Upper lobe of left lung (tissue), 6 donors: ENCODE results near the gene ZXDC. TPM values are rescaled to one million over a fixed set of nuclear protein-coding genes. Genes with fewer than 3 reads are reported as not detected.

ENCODE experiments used
- ATAC-seq, 2 donors: fragments of 200-7000 bp; cut with Tn5 transposase; one replicate each; pipeline ENCODE4 v1.9.1; 2022; ENCODE audit warnings: mild to moderate bottlenecking in 2 of 2, moderate library complexity in 2 of 2; ENCODE audit not compliant: low FRiP score in 2 of 2
- DNase-seq, 2 donors: peaks; one replicate each; pipeline ENCODE4 v3.0.0-alpha.2; 2019 to 2020
- H3K27ac ChIP-seq, 4 donors: fragments of 200-600 bp; sonication (generic); one replicate each; pipeline ENCODE4 v1.5.1; 2016 to 2019
- H3K27me3 ChIP-seq, 4 donors: fragments of 200-600 bp; sonication (generic); one replicate each; pipeline ENCODE4 v1.5.1; 2017 to 2019
- H3K36me3 ChIP-seq, 4 donors: fragments of 200-600 bp; sonication (generic); one replicate each; pipeline ENCODE4 v1.5.1; 2016 to 2019
- H3K4me1 ChIP-seq, 4 donors: fragments of 200-600 bp; sonication (generic); one replicate each; pipeline ENCODE4 v1.5.1; 2018 to 2019
- H3K4me3 ChIP-seq, 4 donors: fragments of 200-600 bp; sonication (generic); one replicate each; pipeline ENCODE4 v1.5.1; 2017 to 2019; ENCODE audit warnings: mild to moderate bottlenecking in 2 of 4, moderate library complexity in 1 of 4
- H3K9me3 ChIP-seq, 4 donors: fragments of 200-600 bp; sonication (generic); one replicate each; pipeline ENCODE4 v1.5.1; 2018 to 2019
- EP300 ChIP-seq, 4 donors: sonication (generic); formaldehyde crosslinking; IDR thresholded peaks; one replicate each; pipeline ENCODE4 v1.5.1; 2017; ENCODE audit warnings: antibody characterized with exemption in 4 of 4, control low read depth in 2 of 4
- POLR2A ChIP-seq, 4 donors: fragments of 450-650 bp; IDR thresholded peaks; one replicate each; pipeline ENCODE4 v1.5.1; 2016 to 2017; ENCODE audit warnings: antibody characterized with exemption in 4 of 4, mild to moderate bottlenecking in 2 of 4
- POLR2AphosphoS5 ChIP-seq, 2 donors: sonication (generic); formaldehyde crosslinking; IDR thresholded peaks; one replicate each; pipeline ENCODE4 v1.5.1; 2017; ENCODE audit warnings: antibody characterized with exemption in 2 of 2
- WGBS, 2 donors: methylation state at CpG; one replicate each; pipeline ENCODE4 v1.1.5; 2017 to 2018; 5-methylcytosine and 5-hydroxymethylcytosine counted together
- total RNA-seq, 6 donors: library from RNA; depleted of rRNA in 4 of 6; stranded (reverse); fragments of >200 nt in 4 of 6; gene quantifications; one replicate each; pipeline versions ENCODE4 v1.1.0 to v1.2.1, GENCODE V29; 2016 to 2021
- TF ChIP-seq, protein P1 (sequence below), 6 experiments: fragments of 450-650 bp in 4 of 6; fragments of 200-600 bp in 2 of 6; sonication (generic) in 2 of 6; IDR thresholded peaks; one replicate each; pipeline ENCODE4 v1.5.1; 2016 to 2019; ENCODE audit warnings: antibody characterized with exemption in 6 of 6
- donor health status: DM: no; HTN: no; CAD: no; lungs with moderate emphysema.
- donor health status: DM: no; HTN: yes; CAD: no; lungs with severe emphysema.

Gene ZXDC
- total RNA-seq, 6 donors from 2014 or later = 35.9 to 112 (median 53.5) TPM

DNA sequence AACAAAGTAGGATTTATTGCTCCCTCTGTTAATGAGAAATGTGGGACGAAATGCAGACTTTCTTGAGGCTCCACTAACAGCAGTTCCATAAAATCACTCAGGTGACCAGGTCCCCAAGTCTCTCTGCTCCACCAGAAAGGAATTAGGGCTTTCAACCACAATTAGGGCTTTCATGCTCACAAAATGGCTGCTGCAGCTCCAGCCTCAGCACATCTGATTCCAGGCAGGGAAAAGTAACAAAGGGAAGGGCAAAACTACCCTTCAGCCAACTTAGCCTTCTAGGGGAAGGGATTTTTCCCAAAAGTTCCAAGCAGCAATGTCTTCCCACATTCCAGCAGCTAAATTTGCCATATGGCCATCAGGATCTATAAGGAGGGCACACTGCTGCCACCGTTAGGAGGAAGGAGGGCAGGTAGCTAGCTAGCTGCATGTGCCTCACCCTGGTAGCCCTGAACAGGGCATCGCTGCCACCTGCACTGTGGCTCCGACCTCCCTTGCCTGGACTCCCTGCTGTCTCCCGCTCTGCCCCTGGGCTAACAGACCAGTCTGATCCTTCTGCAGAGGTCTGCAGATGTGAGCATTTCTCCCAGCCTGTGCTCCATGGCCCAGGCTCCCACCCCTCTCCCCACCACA, 68.2 kb downstream of the ZXDC start:
- WGBS, 2 donors = 82% methylated on average over 5 of the region's 5 CpGs
- TF ChIP-seq, protein P1, sequence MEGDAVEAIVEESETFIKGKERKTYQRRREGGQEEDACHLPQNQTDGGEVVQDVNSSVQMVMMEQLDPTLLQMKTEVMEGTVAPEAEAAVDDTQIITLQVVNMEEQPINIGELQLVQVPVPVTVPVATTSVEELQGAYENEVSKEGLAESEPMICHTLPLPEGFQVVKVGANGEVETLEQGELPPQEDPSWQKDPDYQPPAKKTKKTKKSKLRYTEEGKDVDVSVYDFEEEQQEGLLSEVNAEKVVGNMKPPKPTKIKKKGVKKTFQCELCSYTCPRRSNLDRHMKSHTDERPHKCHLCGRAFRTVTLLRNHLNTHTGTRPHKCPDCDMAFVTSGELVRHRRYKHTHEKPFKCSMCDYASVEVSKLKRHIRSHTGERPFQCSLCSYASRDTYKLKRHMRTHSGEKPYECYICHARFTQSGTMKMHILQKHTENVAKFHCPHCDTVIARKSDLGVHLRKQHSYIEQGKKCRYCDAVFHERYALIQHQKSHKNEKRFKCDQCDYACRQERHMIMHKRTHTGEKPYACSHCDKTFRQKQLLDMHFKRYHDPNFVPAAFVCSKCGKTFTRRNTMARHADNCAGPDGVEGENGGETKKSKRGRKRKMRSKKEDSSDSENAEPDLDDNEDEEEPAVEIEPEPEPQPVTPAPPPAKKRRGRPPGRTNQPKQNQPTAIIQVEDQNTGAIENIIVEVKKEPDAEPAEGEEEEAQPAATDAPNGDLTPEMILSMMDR (IDR thresholded peaks at IDR 0.05) = no peak
- TF ChIP-seq POLR2A (IDR thresholded peaks at IDR 0.05) (no peak), POLR2AphosphoS5 (IDR thresholded peaks at IDR 0.05) (no peak), EP300 (IDR thresholded peaks at IDR 0.05) (no peak)
- Histone ChIP-seq H3K27ac (no peak overlapping the region), H3K9me3 (no peaks in the 10 kb centered on the region), H3K27me3 (no peaks in the 10 kb centered on the region), H3K36me3 (no peaks in the 10 kb centered on the region), H3K4me3 (no peak overlapping the region), H3K4me1 (no peaks in the 10 kb centered on the region)
- DNase-seq = no peak
- ATAC-seq = peak in 1 of 2 donors; percentile 35

DNA sequence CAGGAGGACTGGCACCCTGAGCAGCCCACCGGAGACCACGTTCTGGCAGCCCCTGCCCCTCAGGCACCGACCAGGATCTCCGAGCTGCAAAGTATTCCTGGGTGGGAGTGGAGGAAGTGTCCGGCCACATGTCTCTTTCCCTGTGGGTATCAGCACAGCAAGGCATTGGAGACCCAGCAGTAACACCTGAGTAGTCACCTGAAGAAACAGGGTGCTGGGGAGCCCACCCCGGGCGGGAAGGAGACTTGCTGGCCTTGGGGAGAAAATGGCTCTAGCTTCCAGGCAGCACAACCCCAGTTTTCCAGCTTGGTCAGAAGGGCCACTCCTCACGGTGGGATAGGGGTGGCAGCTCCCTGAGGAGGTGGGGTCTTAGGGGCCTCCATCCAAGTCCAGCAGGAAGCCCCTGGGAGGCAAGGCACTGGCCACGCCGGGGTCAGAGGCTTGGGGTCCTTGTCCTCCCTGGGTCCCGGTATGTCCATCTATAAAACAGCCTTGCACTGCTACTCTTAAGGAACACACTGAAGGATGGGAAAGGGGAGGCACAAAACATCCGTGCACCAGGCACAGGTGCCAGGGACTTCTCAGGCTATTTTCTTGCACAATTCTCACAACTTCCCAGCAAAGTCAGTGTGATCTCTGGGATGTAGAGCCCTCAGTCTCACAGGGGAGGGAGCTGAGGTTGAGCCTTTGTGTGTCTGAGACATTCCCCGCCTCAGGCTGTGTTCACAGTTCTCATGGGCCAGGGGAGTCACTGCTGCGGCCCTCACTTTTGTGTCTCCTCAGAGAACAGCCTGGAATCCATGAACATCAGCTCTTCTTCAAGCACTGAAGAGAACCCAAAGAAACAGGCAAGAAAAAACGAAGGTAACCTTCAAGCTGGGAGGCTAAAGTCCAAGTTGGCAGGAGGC, 69.0 kb downstream of the ZXDC start:
- Histone ChIP-seq H3K9me3 (no peaks in the 10 kb centered on the region), H3K4me1 (no peaks in the 10 kb centered on the region), H3K36me3 (no peaks in the 10 kb centered on the region), H3K4me3 (no peak overlapping the region), H3K27ac (no peak overlapping the region), H3K27me3 (no peaks in the 10 kb centered on the region)
- 84 to 89% methylated on average over 9 to 13 of the region's 15 CpGs for WGBS, 2 donors
- no peak for DNase-seq
- TF ChIP-seq, protein P1 (IDR thresholded peaks at IDR 0.05) = no peak
- TF ChIP-seq POLR2A (IDR thresholded peaks at IDR 0.05) (no peak), POLR2AphosphoS5 (IDR thresholded peaks at IDR 0.05) (no peak), EP300 (IDR thresholded peaks at IDR 0.05) (no peak)
- peak in 1 of 2 donors; percentile 5 for ATAC-seq

GRCh38 chr3:126402666-126403302, 72.9 kb downstream of the ZXDC start:
- H3K36me3 ChIP-seq = no peaks in the 10 kb centered on the region
- ATAC-seq = no peak
- 86 to 88% methylated on average over 12 of the region's 12 CpGs for WGBS, 2 donors
- DNase-seq = no peak
- TF ChIP-seq POLR2AphosphoS5 (IDR thresholded peaks at IDR 0.05) = no peak
- H3K27ac ChIP-seq = no peak overlapping the region
- no peaks in the 10 kb centered on the region for H3K27me3 ChIP-seq
- H3K4me1 ChIP-seq = no peaks in the 10 kb centered on the region
- no peak overlapping the region for H3K4me3 ChIP-seq
- no peaks in the 10 kb centered on the region for H3K9me3 ChIP-seq

GRCh38 chr3:126402178-126402577, 73.5 kb downstream of the ZXDC start:
- Histone ChIP-seq H3K27ac (no peak overlapping the region), H3K4me3 (no peak overlapping the region), H3K36me3 (no peaks in the 10 kb centered on the region), H3K9me3 (no peaks in the 10 kb centered on the region), H3K4me1 (no peaks in the 10 kb centered on the region), H3K27me3 (no peaks in the 10 kb centered on the region)
- ATAC-seq (no peak), DNase-seq (no peak)
- TF ChIP-seq POLR2A (IDR thresholded peaks at IDR 0.05) = no peak
- no peak for TF ChIP-seq EP300 (IDR thresholded peaks at IDR 0.05)
- no peak for TF ChIP-seq POLR2AphosphoS5 (IDR thresholded peaks at IDR 0.05)
- TF ChIP-seq, protein P1 (IDR thresholded peaks at IDR 0.05) = no peak
- 78 to 79% methylated on average over 6 of the region's 6 CpGs for WGBS, 2 donors

DNA sequence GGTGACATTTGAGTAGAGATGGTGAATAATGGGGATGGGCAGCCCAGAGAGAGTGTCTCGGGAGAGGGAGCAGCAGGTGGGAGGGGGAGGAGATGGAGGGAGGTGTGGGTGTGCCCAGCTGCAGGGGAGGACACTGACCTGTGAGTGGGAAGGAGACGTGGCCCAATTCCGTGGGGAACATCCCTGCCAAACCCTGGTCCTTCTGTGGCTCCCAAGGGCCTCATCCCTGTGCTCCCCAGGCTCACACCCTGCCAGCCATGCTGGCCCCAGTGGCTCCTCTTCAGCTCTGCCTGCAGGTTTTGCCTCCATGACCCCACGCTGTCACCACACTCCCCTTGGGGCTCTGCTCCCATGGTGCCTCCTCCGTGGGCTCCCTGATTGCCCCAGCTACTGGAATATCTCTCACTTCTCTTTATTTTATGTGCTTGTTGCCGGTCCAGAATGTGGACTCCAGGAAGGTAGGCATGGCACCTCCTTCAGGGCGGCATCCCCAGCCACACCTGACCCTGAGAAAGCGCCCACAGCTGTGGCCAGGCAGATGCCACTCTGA, 74.0 kb downstream of the ZXDC start:
- ATAC-seq (no peak), DNase-seq (no peak)
- no peaks in the 10 kb centered on the region for H3K36me3 ChIP-seq
- TF ChIP-seq, protein P1 (IDR thresholded peaks at IDR 0.05) = no peak
- TF ChIP-seq POLR2AphosphoS5 (IDR thresholded peaks at IDR 0.05) = no peak
- no peak for TF ChIP-seq EP300 (IDR thresholded peaks at IDR 0.05)
- 74 to 77% methylated on average over 8 of the region's 8 CpGs for WGBS, 2 donors
- no peaks in the 10 kb centered on the region for H3K27me3 ChIP-seq
- H3K27ac ChIP-seq = no peak overlapping the region
- H3K9me3 ChIP-seq = no peaks in the 10 kb centered on the region
- no peak overlapping the region for H3K4me3 ChIP-seq
- no peaks in the 10 kb centered on the region for H3K4me1 ChIP-seq
